ENCODE measurements around the gene OPA3. TPM values are rescaled to one million over a fixed set of nuclear protein-coding genes. Genes with fewer than 3 reads are reported as not detected.
A peak's percentile ranks its signal among the peaks of the same experiment; 100 is the strongest.

OPA3 gene
- total RNA-seq, 8 experiments from 2014 or later, result 3.0 to 10.2 (median 6.4) TPM

GRCh38 chr19:45571457-45572220, 13.0 kb downstream of the OPA3 start:
- H3K4me3 ChIP-seq, result no peak overlapping the region
- in situ Hi-C loops (cut with MboI; ENCODE audit: low pct_unique_long_range_greater_than_20kb in 2 of 9, low sequenced_read_pairs in 9 of 9, unreplicated experiment in 9 of 9), result no loop called here
- 78 to 100% (median 88%) methylated on average over 2 to 8 of the region's 8 CpGs; no CpG with 5 or more reads in 1 of the 10 experiments for WGBS, 10 experiments
- no peaks in the 10 kb centered on the region for H3K4me1 ChIP-seq (replicated peaks in 1 of 2)
- H3K27ac ChIP-seq, result no peak overlapping the region
- ATAC-seq (replicated peaks in 6 of 8), result no peak

DNA sequence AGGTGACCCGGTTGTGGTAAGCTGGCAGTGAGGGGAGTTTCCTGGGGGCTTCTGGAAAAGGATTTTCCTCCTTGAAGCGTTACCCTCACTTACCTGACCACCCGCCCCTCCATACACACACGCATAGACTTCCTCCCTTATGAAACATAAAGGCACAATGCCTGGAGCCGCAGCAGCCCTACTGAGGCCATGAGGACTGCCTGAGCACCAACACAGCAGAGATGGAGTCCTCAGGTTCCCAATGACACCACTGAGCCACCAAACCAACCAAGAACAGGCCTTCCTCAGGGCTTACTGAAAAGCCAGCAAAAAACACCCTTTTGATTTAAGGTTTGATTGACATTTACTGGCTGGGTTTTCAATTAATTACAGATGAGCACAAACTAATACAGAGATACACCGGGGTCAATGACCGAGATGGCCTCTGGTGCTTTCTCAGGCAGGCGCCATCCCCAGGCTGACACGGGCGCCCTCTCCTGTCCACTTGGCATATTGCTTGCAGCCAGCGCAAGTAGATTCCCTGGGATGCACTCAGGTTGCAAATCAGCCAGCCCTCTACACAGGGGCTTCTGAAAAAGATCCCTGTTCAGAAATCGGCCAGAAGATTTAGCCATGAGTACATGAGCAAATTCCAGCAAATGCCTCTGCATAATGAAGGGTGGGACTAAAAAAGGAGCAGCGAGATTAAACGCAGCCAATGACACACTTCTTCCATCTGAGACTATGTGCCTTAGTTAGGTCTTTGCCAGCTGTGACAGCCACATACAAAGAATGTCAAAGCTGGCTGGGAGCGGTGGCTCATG, 14.8 kb downstream of the OPA3 start:
- in situ Hi-C loops (cut with MboI; ENCODE audit: low pct_unique_long_range_greater_than_20kb in 2 of 9, low sequenced_read_pairs in 9 of 9, unreplicated experiment in 9 of 9), result no loop called here
- ATAC-seq (replicated peaks in 6 of 8), result peak in 3 of 8 experiments; percentile 72 to 91 (median 73)
- no peaks in the 10 kb centered on the region for H3K4me1 ChIP-seq (replicated peaks in 1 of 2)
- H3K27ac ChIP-seq, result no peak overlapping the region
- WGBS, 10 experiments, result 7 to 100% (median 62%) methylated on average over 1 to 11 of the region's 15 CpGs
- no peak overlapping the region for H3K4me3 ChIP-seq

DNA sequence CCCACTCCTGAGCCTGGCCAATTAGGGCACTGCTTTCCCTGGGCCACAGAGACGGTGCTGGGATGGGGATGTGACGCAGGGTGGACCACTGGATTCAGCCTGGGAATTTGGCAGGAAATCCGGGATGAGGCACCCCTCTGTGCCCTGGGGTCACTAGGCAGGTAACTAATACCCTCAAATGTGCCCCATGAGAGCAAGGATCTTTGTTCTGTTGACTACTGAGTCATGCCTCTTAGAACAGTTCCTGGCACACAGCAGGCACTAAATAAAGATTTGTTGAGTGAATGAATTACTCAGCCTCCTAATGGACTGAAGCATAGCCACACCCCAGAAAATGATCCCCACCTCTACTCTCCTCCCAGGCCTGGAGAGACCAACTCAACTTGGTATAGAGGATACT, 15.9 kb downstream of the OPA3 start:
- H3K27ac ChIP-seq, result no peak overlapping the region
- WGBS, 10 experiments, result 37 to 94% (median 85%) methylated on average over 2 to 3 of the region's 3 CpGs; no CpG with 5 or more reads in 6 of the 10 experiments
- in situ Hi-C loops (cut with MboI; ENCODE audit: low pct_unique_long_range_greater_than_20kb in 2 of 9, low sequenced_read_pairs in 9 of 9, unreplicated experiment in 9 of 9), result no loop called here
- H3K4me3 ChIP-seq, result no peak overlapping the region
- peak in 3 of 8 experiments; percentile 48 to 94 (median 93) for ATAC-seq (replicated peaks in 6 of 8)
- H3K4me1 ChIP-seq (replicated peaks in 1 of 2), result no peaks in the 10 kb centered on the region

GRCh38 chr19:45567609-45568008, 17.0 kb downstream of the OPA3 start:
- H3K27ac ChIP-seq, result no peak overlapping the region
- WGBS, 10 experiments, result 83 to 100% (median 100%) methylated on average over 1 to 2 of the region's 2 CpGs; no CpG with 5 or more reads in 3 of the 10 experiments
- no peak for ATAC-seq (replicated peaks in 6 of 8)
- H3K4me3 ChIP-seq, result no peak overlapping the region
- in situ Hi-C loops (cut with MboI; ENCODE audit: low pct_unique_long_range_greater_than_20kb in 2 of 9, low sequenced_read_pairs in 9 of 9, unreplicated experiment in 9 of 9), result no loop called here
- H3K4me1 ChIP-seq (replicated peaks in 1 of 2), result no peaks in the 10 kb centered on the region

- 50 to 100% (median 83%) methylated on average over 1 of the region's 5 CpGs; no CpG with 5 or more reads in 5 of the 10 experiments for WGBS, 10 experiments
- peak in 1 of 8 experiments; percentile 17 for ATAC-seq (replicated peaks in 6 of 8)
- no peak overlapping the region for H3K4me3 ChIP-seq
- H3K27ac ChIP-seq, result no peak overlapping the region
- no peaks in the 10 kb centered on the region for H3K4me1 ChIP-seq (replicated peaks in 1 of 2)
- in situ Hi-C loops (cut with MboI; ENCODE audit: low pct_unique_long_range_greater_than_20kb in 2 of 9, low sequenced_read_pairs in 9 of 9, unreplicated experiment in 9 of 9), result no loop called here
Observed at GRCh38 chr19:45564131-45564780, 20.3 kb downstream of the OPA3 start.

- in situ Hi-C loops (cut with MboI; ENCODE audit: low pct_unique_long_range_greater_than_20kb in 2 of 9, low sequenced_read_pairs in 9 of 9, unreplicated experiment in 9 of 9), result no loop called here
- no peak for ATAC-seq (replicated peaks in 6 of 8)
- WGBS, 10 experiments, result 54 to 100% (median 83%) methylated on average over 1 to 5 of the region's 11 CpGs; no CpG with 5 or more reads in 4 of the 10 experiments
Observed at GRCh38 chr19:45560686-45561085, 23.9 kb downstream of the OPA3 start.

DNA sequence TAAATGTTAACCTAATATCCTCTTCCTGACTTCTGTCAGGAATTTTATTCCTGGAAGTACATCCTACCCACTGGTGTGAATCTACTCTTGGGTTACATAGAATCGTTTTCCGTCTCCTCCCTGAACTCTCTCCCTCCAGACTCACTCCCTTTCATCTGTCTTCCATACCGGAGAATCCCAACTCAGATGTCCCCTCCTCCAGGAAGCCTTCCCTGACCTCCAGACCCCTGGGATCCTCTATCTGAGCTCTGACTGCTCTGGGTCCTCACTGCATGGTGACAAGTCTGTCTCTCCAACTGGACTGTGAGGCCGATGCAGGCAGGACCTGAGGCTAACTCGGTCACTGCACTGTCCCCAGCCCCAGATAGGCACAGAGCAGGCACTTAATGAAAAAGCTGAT, 24.6 kb downstream of the OPA3 start:
- peaks cover 0 to 5% of the 10 kb centered on the region in 2 donors for H3K4me1 ChIP-seq (replicated peaks in 1 of 2)
- in situ Hi-C loops (cut with MboI; ENCODE audit: low pct_unique_long_range_greater_than_20kb in 2 of 9, low sequenced_read_pairs in 9 of 9, unreplicated experiment in 9 of 9), result no loop called here
- ATAC-seq (replicated peaks in 6 of 8), result no peak
- H3K4me3 ChIP-seq, result no peak overlapping the region
- 50 to 100% (median 82%) methylated on average over 1 to 4 of the region's 5 CpGs; no CpG with 5 or more reads in 2 of the 10 experiments for WGBS, 10 experiments
- no peak overlapping the region for H3K27ac ChIP-seq

More at GRCh38 chr19:45560686-45561085, 23.9 kb downstream of the OPA3 start:
- Histone ChIP-seq H3K4me3 (no peak overlapping the region), H3K27ac (no peak overlapping the region), H3K4me1 (replicated peaks in 1 of 2) (peaks cover 0 to 5% of the 10 kb centered on the region in 2 donors)

DNA sequence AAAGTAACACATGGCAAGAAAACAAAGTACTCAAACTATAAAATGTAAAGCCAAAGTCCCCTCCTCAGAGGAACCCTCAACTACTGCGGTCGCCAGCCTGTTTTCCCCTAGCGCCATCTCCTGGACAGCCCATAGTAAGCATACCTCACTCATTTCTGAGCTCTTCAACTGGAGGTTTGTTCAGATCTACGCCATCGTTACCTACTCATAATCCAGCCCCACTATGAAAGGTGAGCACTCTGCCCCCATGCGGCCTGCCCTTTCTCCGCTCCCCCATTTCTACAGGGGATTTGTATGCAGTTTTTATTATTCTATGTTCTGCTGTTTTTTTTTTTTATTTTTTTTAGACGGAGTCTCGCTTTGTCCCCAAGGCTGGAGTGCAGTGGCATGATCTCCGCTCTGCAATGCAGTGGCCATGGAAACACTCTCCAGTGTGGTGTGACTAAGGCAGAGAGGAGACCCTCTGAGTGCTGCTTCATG, 26.2 kb downstream of the OPA3 start:
- no peak overlapping the region for H3K4me3 ChIP-seq
- peak; percentile 54 to 87 (median 70) for ATAC-seq (replicated peaks in 6 of 8)
- WGBS, 10 experiments, result 39 to 85% (median 58%) methylated on average over 4 to 10 of the region's 10 CpGs; no CpG with 5 or more reads in 2 of the 10 experiments
- in situ Hi-C loops (cut with MboI; ENCODE audit: low pct_unique_long_range_greater_than_20kb in 2 of 9, low sequenced_read_pairs in 9 of 9, unreplicated experiment in 9 of 9), result no loop called here
- no peak overlapping the region for H3K27ac ChIP-seq
- H3K4me1 ChIP-seq (replicated peaks in 1 of 2), result peaks cover 0 to 5% of the 10 kb centered on the region in 2 donors

GRCh38 chr19:45556835-45557234, 27.8 kb downstream of the OPA3 start:
- in situ Hi-C loops (cut with MboI; ENCODE audit: low pct_unique_long_range_greater_than_20kb in 2 of 9, low sequenced_read_pairs in 9 of 9, unreplicated experiment in 9 of 9), result no loop called here
- no peak overlapping the region for H3K27ac ChIP-seq
- 20 to 100% (median 80%) methylated on average over 1 of the region's 5 CpGs; no CpG with 5 or more reads in 5 of the 10 experiments for WGBS, 10 experiments
- H3K4me3 ChIP-seq, result no peak overlapping the region
- peaks cover 0 to 5% of the 10 kb centered on the region in 2 donors for H3K4me1 ChIP-seq (replicated peaks in 1 of 2)
- ATAC-seq (replicated peaks in 6 of 8), result no peak

DNA sequence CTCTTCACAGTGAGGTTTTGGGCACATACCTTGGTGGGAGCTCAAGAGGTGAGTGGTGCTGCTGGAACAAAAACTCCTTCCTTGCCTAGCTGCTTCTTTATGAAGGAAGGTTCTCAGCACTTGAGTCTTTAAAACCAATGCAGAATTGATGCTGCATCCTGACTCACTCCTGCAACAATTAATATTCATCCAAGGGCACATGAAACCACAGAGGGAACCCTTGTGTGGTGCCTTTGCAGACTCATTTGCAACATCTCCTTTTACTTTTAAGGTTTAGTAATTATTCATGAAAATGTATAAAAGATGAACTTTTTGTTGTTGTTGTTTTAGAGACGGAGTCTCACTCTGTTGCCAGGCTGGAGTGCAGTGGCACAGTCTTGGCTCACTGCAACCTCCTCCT, 30.1 kb downstream of the OPA3 start:
- in situ Hi-C loops (cut with MboI; ENCODE audit: low pct_unique_long_range_greater_than_20kb in 2 of 9, low sequenced_read_pairs in 9 of 9, unreplicated experiment in 9 of 9), result no loop called here
- Histone ChIP-seq H3K4me3 (no peak overlapping the region), H3K4me1 (replicated peaks in 1 of 2) (peaks cover 0 to 5% of the 10 kb centered on the region in 2 donors), H3K27ac (no peak overlapping the region)
- ATAC-seq (replicated peaks in 6 of 8), result peak in 3 of 8 experiments; percentile 66 to 89 (median 83)
- WGBS, 10 experiments, result 33 to 88% (median 83%) methylated on average over 1 of the region's 1 CpG; no CpG with 5 or more reads in 7 of the 10 experiments

DNA sequence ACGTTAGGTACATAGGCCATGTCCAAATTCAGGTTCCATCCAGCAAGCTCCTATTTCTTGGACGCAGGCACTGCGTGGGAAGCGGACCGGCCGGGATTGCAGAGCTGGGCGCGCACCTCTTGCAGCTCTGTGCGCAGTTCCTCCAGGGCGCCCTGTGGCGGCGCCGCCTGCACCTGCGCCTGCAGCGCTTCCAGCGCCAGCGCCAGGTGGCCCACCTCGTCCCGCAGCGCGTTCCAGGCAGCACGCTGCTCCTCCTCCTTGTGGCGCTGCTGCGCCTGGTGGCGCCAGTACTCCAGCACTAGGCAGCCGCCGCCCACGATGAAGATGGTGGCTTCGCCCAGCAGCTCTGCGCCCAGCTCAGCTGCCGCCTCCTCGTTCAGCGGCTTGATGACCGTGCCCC, 31.1 kb downstream of the OPA3 start:
- Histone ChIP-seq H3K27ac (no peak overlapping the region), H3K4me1 (replicated peaks in 1 of 2) (peaks cover 0 to 4% of the 10 kb centered on the region in 2 donors), H3K4me3 (no peak overlapping the region)
- peak in 1 of 8 experiments; percentile 22 for ATAC-seq (replicated peaks in 6 of 8)
- 50 to 100% (median 93%) methylated on average over 1 to 16 of the region's 34 CpGs; no CpG with 5 or more reads in 5 of the 10 experiments for WGBS, 10 experiments
- in situ Hi-C loops (cut with MboI; ENCODE audit: low pct_unique_long_range_greater_than_20kb in 2 of 9, low sequenced_read_pairs in 9 of 9, unreplicated experiment in 9 of 9), result no loop called here

GRCh38 chr19:45547965-45548609, 36.5 kb downstream of the OPA3 start:
- Histone ChIP-seq H3K4me1 (replicated peaks in 1 of 2) (no peaks in the 10 kb centered on the region), H3K4me3 (no peak overlapping the region), H3K27ac (no peak overlapping the region)
- in situ Hi-C loops (cut with MboI; ENCODE audit: low pct_unique_long_range_greater_than_20kb in 2 of 9, low sequenced_read_pairs in 9 of 9, unreplicated experiment in 9 of 9), result no loop called here
- 5 to 86% (median 51%) methylated on average over 2 to 5 of the region's 9 CpGs; no CpG with 5 or more reads in 4 of the 10 experiments for WGBS, 10 experiments
- ATAC-seq (replicated peaks in 6 of 8), result peak; percentile 43 to 99 (median 96)

Data from motor neuron (in vitro differentiated cells).